CD4-positive, alpha-beta T cell treated with Interleukin-21 for 1 hour (primary cell): ENCODE measurements around the gene ITGA8.
A peak's percentile ranks its signal among the peaks of the same experiment; 100 is the strongest.
"Not testable (repeated sequence)": the region's sequence is repeated elsewhere in the genome, so short reads cannot be mapped to it uniquely, and the experiment has no call there.

Experiments used
- DNase-seq: peaks from one replicate; pipeline ENCODE4 v3.0.0-alpha.2; 2020

ITGA8 gene

DNA sequence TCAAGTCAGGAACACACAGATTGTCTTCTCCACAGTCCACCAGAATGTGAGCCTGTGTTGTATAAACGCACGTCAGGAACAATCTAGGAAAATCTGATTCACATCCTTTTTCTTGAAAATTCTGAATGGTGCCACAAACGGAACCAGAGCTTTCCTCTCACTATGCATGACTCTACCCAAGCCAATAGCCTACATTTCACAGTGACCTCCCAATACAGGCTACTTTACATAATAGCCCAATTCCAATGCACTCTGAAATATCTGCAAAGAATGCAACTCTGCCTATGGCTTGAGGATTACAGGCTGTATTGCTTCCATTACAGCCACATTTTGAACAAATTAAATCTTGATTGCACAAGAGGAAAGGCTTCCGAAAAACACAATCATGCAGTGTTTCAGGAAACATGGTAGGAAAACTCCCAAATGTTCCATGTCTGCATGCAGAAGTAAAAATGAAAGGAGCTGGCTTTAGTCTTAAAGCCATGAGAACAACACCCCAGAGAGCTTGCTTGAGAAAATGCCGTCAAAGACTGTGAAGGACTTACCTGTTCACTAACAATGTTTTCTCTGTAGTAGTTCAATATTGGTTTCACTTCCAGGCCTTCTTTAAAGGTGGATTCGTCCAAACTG is 113.9 kb downstream of the ITGA8 start:
- DNase-seq, result no peak

GRCh38 chr10:15603446-15604011 is 116.2 kb downstream of the ITGA8 start:
- DNase-seq, result no peak

DNA sequence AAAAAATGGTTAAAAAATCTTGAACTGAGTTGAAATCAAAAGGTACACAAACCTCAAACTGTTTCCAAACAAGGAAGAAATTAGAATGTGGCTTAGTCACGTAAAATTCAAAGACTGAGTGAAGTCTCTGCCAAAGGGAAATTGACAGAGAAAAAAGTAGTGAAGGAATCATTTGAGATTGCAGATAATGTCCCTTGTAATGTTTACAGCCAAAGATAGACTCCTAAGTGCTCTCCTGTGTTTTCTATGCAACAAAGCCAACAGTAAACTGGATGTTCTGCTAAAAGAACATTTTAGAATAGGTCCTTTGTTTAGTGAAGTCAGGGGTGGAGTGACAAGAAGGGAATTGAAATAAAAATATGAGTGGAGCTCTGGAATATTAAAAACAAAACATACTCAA is 117.9 kb downstream of the ITGA8 start:
- DNase-seq, result no peak

DNA sequence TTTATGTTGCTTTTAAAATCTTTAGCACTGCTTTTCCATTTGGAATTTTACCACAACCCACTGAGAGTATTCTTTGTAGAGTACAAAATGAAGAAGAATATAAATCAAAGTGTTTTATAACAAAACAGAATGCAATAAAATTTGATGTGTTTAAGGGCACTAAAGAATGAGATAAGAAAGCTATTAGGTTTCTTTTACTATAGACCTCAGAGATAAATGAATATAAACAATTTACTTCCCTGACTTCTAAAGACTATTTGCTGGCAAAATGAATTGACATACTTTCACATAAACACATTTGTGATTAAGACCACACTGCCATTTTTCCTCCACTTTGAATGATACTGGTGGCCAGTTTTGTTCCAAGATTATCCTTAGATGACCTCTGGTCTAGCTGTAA is 124.5 kb downstream of the ITGA8 start:
- DNase-seq, result no peak

DNA sequence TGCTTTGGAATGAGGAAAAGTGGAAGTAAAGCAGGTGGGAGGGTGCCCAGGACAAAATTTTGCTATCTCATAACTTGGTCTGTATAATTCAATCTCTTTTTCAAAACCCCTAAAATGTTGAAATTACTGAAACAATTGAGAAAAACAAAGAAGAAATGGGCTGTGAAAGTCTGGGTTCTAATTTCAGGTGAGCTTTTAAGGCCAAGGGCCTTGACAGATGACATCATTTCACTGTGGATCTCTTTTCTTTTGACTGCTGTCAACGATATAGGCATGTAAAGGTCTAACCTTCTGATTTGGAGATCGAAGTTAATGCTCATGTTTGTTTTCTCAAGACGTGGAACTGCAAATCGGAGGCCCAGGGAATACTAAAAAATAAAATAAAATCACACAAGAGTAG is 127.8 kb downstream of the ITGA8 start:
- DNase-seq, result no peak

DNA sequence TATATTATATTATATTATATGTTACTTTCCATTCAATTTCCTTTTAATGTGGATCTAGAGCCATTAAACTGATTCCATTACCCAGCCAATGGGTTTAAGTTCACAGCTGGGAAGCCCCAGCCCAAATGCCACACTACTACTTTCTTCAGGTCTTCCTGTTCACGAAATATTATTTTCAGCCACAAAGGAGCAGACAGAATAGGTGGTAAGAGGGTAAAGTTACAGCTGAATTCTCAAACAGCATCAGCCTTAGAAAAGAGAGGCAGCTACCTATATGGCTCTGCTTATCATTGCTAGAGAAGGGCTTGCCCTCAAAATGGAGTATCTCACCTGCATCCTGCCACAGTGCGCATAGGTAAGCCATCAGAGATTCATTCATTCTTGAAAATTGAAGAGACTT is 128.3 kb downstream of the ITGA8 start:
- no peak for DNase-seq

- no peak for DNase-seq
Observed at GRCh38 chr10:15588635-15589508, 130.8 kb downstream of the ITGA8 start.

- no peak for DNase-seq
Observed at GRCh38 chr10:15588151-15588550, 131.6 kb downstream of the ITGA8 start.

GRCh38 chr10:15587271-15587670 is 132.5 kb downstream of the ITGA8 start:
- no peak for DNase-seq

DNA sequence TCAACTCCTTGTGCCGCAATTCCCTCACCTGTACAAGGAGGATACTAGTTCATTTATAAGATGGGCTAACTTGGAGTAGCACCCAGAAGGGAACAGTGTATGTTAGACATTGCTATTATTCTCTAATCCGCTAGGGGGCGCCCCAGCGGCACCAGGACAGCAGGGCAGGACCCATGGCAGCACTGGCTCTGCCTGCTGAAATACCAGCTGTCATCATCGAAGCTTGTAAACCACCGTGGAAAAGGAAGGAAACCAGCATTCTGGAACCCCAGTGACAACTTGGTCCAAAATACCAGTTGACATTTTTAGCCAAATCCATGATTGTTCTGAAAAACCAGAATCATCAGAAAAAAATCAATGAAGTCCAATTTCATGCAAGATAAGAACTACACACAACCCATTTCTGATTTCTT is 134.4 kb downstream of the ITGA8 start:
- peak; percentile 13 for DNase-seq

- DNase-seq, result not testable (repeated sequence)
Observed at GRCh38 chr10:15582972-15583371, 136.8 kb downstream of the ITGA8 start.

DNA sequence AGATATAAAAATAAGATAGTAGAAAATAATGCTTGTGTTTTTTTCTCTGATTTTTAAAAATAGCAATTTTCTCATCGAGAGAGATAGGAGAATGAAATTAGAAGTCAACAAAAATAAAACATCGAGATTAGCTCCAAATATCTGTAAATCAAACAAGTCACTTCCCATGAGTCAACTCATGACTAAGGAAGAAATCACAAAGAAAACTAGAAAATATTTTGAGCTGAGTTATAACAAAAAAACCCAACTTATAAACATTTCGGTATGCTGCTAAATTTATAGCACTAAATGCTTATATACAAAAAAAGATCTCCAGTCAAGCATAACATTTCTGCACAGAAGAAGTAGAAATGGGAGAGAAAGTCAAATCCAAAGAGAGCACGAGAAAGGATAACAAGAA is 140.1 kb downstream of the ITGA8 start:
- DNase-seq, result no peak

DNA sequence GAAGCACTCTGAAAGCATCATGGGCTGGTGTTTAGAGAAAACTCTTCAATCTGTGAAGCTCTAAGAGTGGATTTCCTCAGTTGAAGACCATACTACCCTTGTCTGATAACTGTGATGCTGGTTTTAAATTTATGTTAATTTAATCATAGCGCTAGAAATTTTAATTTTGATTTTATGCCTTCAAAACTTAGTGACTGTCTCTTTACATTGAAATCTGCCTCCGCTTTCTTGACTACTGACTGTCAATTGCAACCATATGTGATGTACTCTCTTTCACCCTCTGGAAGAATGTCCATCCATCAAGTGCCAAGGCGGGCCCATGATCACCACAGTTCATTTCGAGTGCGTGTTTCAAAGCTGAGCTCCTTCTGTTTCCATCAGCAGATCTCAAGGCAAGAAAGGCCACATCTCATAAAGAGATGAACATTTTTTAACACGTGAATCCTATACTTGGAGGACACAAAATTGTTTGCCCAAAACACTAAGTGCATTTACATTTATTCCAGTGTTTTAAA is 147.1 kb downstream of the ITGA8 start:
- no peak for DNase-seq

DNA sequence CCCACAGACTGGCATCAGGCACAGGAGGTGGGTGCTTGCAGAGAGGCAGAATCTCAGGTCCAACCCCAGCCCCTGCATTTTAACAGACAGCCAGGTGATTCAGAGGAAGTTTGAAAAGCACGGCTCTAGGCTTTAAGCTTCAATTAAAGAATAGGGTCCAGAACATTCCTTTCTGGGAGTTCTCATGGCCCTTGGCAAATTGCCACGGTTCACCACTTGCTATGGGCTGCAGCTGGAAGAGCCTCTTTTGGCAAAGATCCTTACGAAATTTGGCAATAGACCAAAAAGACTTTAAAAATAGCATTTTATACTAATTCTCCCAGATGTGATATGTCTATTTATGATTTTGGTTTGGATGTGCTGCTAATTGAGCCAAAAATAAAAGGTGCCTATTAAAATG is 148.1 kb downstream of the ITGA8 start:
- DNase-seq, result no peak

GRCh38 chr10:15570738-15571339 is 148.9 kb downstream of the ITGA8 start:
- DNase-seq, result no peak

DNA sequence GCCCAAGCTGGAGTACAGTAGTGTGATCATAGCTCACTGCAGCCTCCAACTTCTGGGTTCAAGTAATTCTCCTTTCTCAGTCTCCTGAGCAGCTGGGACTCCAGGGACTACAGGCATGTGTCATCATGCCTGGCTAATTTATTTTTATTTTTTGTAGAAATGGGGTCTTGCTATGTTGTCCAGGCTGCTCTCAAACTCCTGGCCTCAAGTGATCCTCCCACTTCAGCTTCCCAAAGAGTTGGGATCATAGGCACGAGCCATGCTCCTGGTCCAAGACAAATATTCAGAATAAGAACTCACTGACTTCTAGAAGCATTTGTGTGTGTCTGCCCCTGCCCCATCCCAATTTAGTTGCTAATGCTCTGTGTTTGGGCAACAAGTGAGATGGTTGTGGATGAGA is 151.8 kb downstream of the ITGA8 start:
- DNase-seq, result no peak

DNA sequence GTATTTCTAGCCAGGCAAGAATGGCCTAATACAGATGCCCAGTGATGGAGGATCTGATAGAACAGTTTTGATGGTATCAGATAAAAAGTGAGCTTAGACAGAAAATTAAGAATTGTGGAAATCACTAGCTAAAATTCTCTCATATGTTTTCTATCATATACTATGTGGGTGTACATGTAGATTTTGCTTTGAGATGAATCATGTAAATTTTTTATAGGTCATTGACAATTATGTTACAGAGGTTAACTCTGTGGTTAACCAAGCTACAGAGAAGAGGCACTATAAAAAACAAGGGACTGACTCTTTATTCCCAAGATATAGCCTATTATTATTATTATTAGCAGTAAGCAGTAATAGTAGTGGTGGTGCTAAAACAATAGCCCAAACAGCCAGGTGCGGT is 156.5 kb downstream of the ITGA8 start:
- DNase-seq, result no peak

- DNase-seq, result no peak
Observed at GRCh38 chr10:15562578-15562977, 157.1 kb downstream of the ITGA8 start.

DNA sequence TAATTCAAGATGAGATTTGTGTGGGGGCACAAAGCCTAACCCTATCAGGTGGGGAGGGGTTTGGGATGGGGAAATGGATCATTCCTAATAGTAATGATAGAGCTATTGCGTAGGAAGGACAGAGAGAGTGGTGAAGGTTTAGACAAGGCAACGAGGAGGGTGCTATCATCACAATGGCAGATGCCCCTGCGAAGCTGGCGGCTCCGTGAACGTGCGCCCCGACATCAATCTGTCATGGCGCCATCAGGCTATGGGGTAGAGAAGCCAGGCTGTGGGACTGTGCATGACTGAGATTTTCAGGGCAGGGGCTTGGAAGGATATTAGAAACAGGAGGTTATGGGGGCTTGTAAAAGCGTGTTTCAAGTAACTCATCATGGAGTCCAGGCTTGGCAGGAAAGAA is 157.6 kb downstream of the ITGA8 start:
- no peak for DNase-seq

DNA sequence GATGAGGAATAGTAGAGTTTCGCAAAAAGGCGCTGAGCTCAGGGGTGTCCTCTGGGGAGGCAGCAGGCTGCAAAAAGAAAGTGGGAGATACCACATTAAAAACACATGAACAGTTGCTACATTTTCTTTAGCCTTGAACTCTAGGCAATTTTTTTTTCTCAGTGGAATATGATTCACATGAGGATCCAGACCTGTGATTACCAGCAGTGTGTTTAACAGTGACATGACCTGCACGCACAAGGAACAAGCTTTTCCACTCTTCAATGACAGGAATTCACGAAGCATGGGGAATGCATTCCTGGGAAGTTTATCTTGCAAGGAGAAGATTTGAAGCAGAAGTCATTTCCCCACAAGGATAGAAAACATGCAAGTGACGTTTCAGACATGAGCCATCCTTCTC is 161.6 kb downstream of the ITGA8 start:
- DNase-seq, result no peak

GRCh38 chr10:15557168-15557567 is 162.6 kb downstream of the ITGA8 start:
- DNase-seq, result not testable (repeated sequence)

- DNase-seq, result no peak
Observed at GRCh38 chr10:15550950-15551349, 168.8 kb downstream of the ITGA8 start.

DNA sequence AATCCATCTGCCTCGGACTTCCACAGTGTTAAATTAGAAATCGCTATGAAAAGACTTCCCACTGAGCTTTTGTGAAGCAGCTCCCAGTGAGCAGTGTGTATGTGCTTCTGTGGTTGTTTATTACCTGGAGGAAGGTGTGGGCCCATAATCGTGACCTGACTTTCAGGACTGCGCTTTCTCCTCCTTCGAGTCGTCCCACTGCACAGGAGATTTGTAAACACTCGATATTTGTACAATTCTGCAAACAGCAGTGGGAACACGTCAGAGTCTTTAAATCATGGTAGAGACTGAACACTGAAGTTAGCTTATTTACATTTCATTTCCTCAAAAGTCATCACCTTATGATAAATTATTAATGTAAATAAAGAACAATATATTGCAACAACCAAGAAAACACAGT is 171.4 kb downstream of the ITGA8 start:
- no peak for DNase-seq

- no peak for DNase-seq
Observed at GRCh38 chr10:15546606-15547005, 173.1 kb downstream of the ITGA8 start.
